HEK293 (cell line): ENCODE measurements around the gene SAMD8.
A peak's percentile ranks its signal among the peaks of the same experiment; 100 is the strongest.
"Not testable (repeated sequence)": the region's sequence is repeated elsewhere in the genome, so short reads cannot be mapped to it uniquely, and the experiment has no call there.

Source experiments
- CTCF ChIA-PET: fragments of 350-600 bp; formaldehyde crosslinking; extraction: SDS; loops from one replicate; lab custom pipeline; 2021; ENCODE audit warnings: antibody characterized with exemption; lab: Yijun Ruan, JAX
- POLR2A ChIA-PET: fragments of 300-600 bp; formaldehyde crosslinking; extraction: SDS; loops from one replicate; lab custom pipeline; 2020; ENCODE audit warnings: antibody characterized with exemption, inconsistent platforms; lab: Yijun Ruan, JAX
- H3K27ac ChIP-seq: fragments of 200-500 bp; sonication (Bioruptor generic); 2 replicates; pipeline ENCODE4 v1.5.1; 2014; ENCODE audit warnings: low read depth, low read length, control low read depth, inconsistent platforms; ENCODE audit errors: extremely low read depth
- H3K36me3 ChIP-seq, 2 experiments: fragments of 200-500 bp in 1 of 2; sonication (Bioruptor generic) in 1 of 2; 1 replicate in 1 of 2; 2 replicates in 1 of 2; pipeline ENCODE4 v1.5.1; 2014 to 2017; ENCODE audit warnings: inconsistent platforms in 2 of 2, low read length in 2 of 2; ENCODE audit not compliant: control insufficient read depth in 2 of 2, insufficient read depth in 1 of 2
- H3K4me1 ChIP-seq: fragments of 200-500 bp; sonication (Bioruptor generic); 2 replicates; pipeline ENCODE4 v1.5.1; 2014; ENCODE audit warnings: mild to moderate bottlenecking, low read length, inconsistent platforms; ENCODE audit not compliant: control insufficient read depth, insufficient read depth
- H3K4me3 ChIP-seq: 2 replicates; pipeline ENCODE4 v1.5.1; 2011; ENCODE audit warnings: low read depth, mild to moderate bottlenecking, control low read depth, low read length, moderate library complexity
- H3K9me3 ChIP-seq: fragments of 200-500 bp; sonication (Bioruptor generic); 2 replicates; pipeline ENCODE4 v1.5.1; 2014; ENCODE audit warnings: low read depth, low read length, inconsistent platforms; ENCODE audit not compliant: control insufficient read depth, insufficient read depth
- CTCF ChIP-seq: fragments of 450-650 bp; formaldehyde crosslinking; IDR thresholded peaks from 2 replicates; pipeline ENCODE4 v1.5.1; 2016; ENCODE audit warnings: missing biosample characterization, missing genetic modification characterization
- GLI4 ChIP-seq: fragments of 450-650 bp; formaldehyde crosslinking; IDR thresholded peaks from 2 replicates; pipeline ENCODE4 v1.5.1; 2016; ENCODE audit warnings: missing biosample characterization, missing genetic modification characterization
- GLIS2 ChIP-seq: fragments of 450-650 bp; formaldehyde crosslinking; IDR thresholded peaks from 2 replicates; pipeline ENCODE4 v1.5.1; 2016; ENCODE audit warnings: missing biosample characterization, missing genetic modification characterization
- HOXD13 ChIP-seq: sonication (generic); formaldehyde crosslinking; IDR thresholded peaks from 2 replicates; pipeline ENCODE4 v1.8.0; 2022; ENCODE audit warnings: missing genetic modification reagents, borderline replicate concordance
- MZF1 ChIP-seq: fragments of 450-650 bp; formaldehyde crosslinking; IDR thresholded peaks from 2 replicates; pipeline ENCODE4 v1.5.1; 2017; ENCODE audit warnings: missing biosample characterization, missing genetic modification characterization, borderline replicate concordance
- SP3 ChIP-seq: fragments of 450-650 bp; formaldehyde crosslinking; IDR thresholded peaks from 2 replicates; pipeline ENCODE4 v1.5.1; 2016; ENCODE audit warnings: missing biosample characterization, missing genetic modification characterization
- TCF7L2 ChIP-seq: IDR thresholded peaks from 2 replicates; pipeline ENCODE4 v1.6.1; 2011; ENCODE audit warnings: low read depth, mild to moderate bottlenecking, inconsistent platforms, low read length, moderate library complexity, borderline replicate concordance
- YY2 ChIP-seq: fragments of 450-650 bp; formaldehyde crosslinking; IDR thresholded peaks from 2 replicates; pipeline ENCODE4 v1.5.1; 2016; ENCODE audit warnings: missing biosample characterization, missing genetic modification characterization
- ZBTB17 ChIP-seq: fragments of 450-650 bp; formaldehyde crosslinking; IDR thresholded peaks from 2 replicates; pipeline ENCODE4 v1.5.1; 2016; ENCODE audit warnings: missing biosample characterization, missing genetic modification characterization
- ZBTB20 ChIP-seq: fragments of 450-650 bp; formaldehyde crosslinking; IDR thresholded peaks from 2 replicates; pipeline ENCODE4 v1.5.1; 2016; ENCODE audit warnings: missing biosample characterization, missing genetic modification characterization
- ZBTB7A ChIP-seq: fragments of 450-650 bp; formaldehyde crosslinking; IDR thresholded peaks from 2 replicates; pipeline ENCODE4 v1.5.1; 2016; ENCODE audit warnings: low read depth, missing biosample characterization, missing genetic modification characterization
- ZFP37 ChIP-seq: fragments of 450-650 bp; formaldehyde crosslinking; IDR thresholded peaks from 2 replicates; pipeline ENCODE4 v1.5.1; 2016; ENCODE audit warnings: missing biosample characterization, missing genetic modification characterization
- ZNF184 ChIP-seq: fragments of 450-650 bp; IDR thresholded peaks from 2 replicates; pipeline ENCODE4 v1.5.1; 2018; ENCODE audit warnings: missing biosample characterization, mild to moderate bottlenecking, missing genetic modification characterization
- ZNF341 ChIP-seq: fragments of 450-650 bp; formaldehyde crosslinking; IDR thresholded peaks from 2 replicates; pipeline ENCODE4; 2016; ENCODE audit warnings: low read depth, missing biosample characterization, missing genetic modification characterization
- ZNF391 ChIP-seq: fragments of 450-650 bp; formaldehyde crosslinking; IDR thresholded peaks from 2 replicates; pipeline ENCODE4 v1.5.1; 2016; ENCODE audit warnings: low read depth, missing biosample characterization, missing genetic modification characterization, borderline replicate concordance
- ZNF423 ChIP-seq: fragments of 450-650 bp; formaldehyde crosslinking; IDR thresholded peaks from 2 replicates; pipeline ENCODE4 v1.5.1; 2016; ENCODE audit warnings: missing biosample characterization, missing genetic modification characterization
- ZNF473 ChIP-seq: fragments of 450-650 bp; formaldehyde crosslinking; IDR thresholded peaks from 2 replicates; pipeline ENCODE4 v1.5.1; 2017; ENCODE audit warnings: missing biosample characterization, missing genetic modification characterization
- ZNF488 ChIP-seq: fragments of 450-650 bp; formaldehyde crosslinking; IDR thresholded peaks from 2 replicates; pipeline ENCODE4 v1.5.1; 2016; ENCODE audit warnings: missing biosample characterization, missing genetic modification characterization
- ZNF501 ChIP-seq: fragments of 450-650 bp; formaldehyde crosslinking; IDR thresholded peaks from 2 replicates; pipeline ENCODE4 v1.5.1; 2016; ENCODE audit warnings: missing biosample characterization, missing genetic modification characterization
- ZNF513 ChIP-seq: fragments of 450-650 bp; IDR thresholded peaks from 2 replicates; pipeline ENCODE4 v1.5.1; 2018; ENCODE audit warnings: missing biosample characterization, missing genetic modification characterization
- ZNF514 ChIP-seq: fragments of 450-650 bp; formaldehyde crosslinking; IDR thresholded peaks from 2 replicates; pipeline ENCODE4 v1.5.1; 2016; ENCODE audit warnings: missing biosample characterization, missing genetic modification characterization
- ZNF555 ChIP-seq: fragments of 450-650 bp; formaldehyde crosslinking; conservative IDR thresholded peaks from 2 replicates; pipeline ENCODE4 v1.5.1; 2017; ENCODE audit warnings: missing biosample characterization, mild to moderate bottlenecking, missing genetic modification characterization, inconsistent platforms
- ZNF600 ChIP-seq: fragments of 450-650 bp; formaldehyde crosslinking; IDR thresholded peaks from 2 replicates; pipeline ENCODE4 v1.5.1; 2016; ENCODE audit warnings: missing biosample characterization, missing genetic modification characterization
- ZNF610 ChIP-seq: fragments of 450-650 bp; formaldehyde crosslinking; IDR thresholded peaks from 2 replicates; pipeline ENCODE4 v1.5.1; 2016; ENCODE audit warnings: missing biosample characterization, missing genetic modification characterization, borderline replicate concordance
- ZNF768 ChIP-seq: fragments of 450-650 bp; formaldehyde crosslinking; IDR thresholded peaks from 2 replicates; pipeline ENCODE4 v1.5.1; 2018; ENCODE audit warnings: missing biosample characterization, mild to moderate bottlenecking, missing genetic modification characterization
- ZNF792 ChIP-seq: fragments of 450-650 bp; formaldehyde crosslinking; IDR thresholded peaks from 2 replicates; pipeline ENCODE4 v1.5.1; 2016; ENCODE audit warnings: missing biosample characterization, missing genetic modification characterization

The SAMD8 gene

GRCh38 chr10:75127471-75127870, 16.0 kb downstream of the SAMD8 start:
- no peak for TF ChIP-seq ZNF184 (tag by site-specific recombination)
- no peak for TF ChIP-seq ZNF423
- no peak for TF ChIP-seq ZNF768 (tag by site-specific recombination)
- TF ChIP-seq ZNF341 (tag by site-specific recombination), result no peak
- no peak for TF ChIP-seq ZNF514
- no peak for TF ChIP-seq ZNF610 (tag by site-specific recombination)
- no peak for TF ChIP-seq ZNF488 (tag by site-specific recombination)
- TF ChIP-seq GLI4 (tag by site-specific recombination), result no peak
- TF ChIP-seq ZNF501, result no peak
- TF ChIP-seq ZBTB20 (tag by site-specific recombination), result no peak
- no peak for TF ChIP-seq SP3 (tag by site-specific recombination)
- TF ChIP-seq ZNF792 (tag by site-specific recombination), result no peak
- TF ChIP-seq HOXD13 (CRISPR knock-in tag), result no peak
- no peak for TF ChIP-seq CTCF (tag by site-specific recombination)
- ChIA-PET CTCF (interaction anchor here (0.7 kb wide), 1 partner anchor 19 kb away, joined by 3 read pairs; a partner anchor contains a TSS), POLR2A (no interaction called here)
- no peak overlapping the region for H3K27ac ChIP-seq
- no peak overlapping the region for H3K4me3 ChIP-seq
- peaks cover 4% of the 10 kb centered on the region in 2 experiments; a peak in 2 of 3 replicates for H3K36me3 ChIP-seq
- peaks cover 10% of the 10 kb centered on the region for H3K4me1 ChIP-seq
- H3K9me3 ChIP-seq, result no peaks in the 10 kb centered on the region

- H3K36me3 ChIP-seq, H3K27ac ChIP-seq, H3K4me1 ChIP-seq, H3K4me3 ChIP-seq, POLR2A ChIA-PET, H3K9me3 ChIP-seq: not testable (repeated sequence)
- TF ChIP-seq ZNF600 (tag by site-specific recombination), result peak; percentile 31; the same call in 1 of the 2 replicates
- CTCF ChIA-PET, result interaction anchor here (0.6 to 1.4 kb wide), 5 partner anchors 9 to 107 kb away, joined by 3 read pairs; partner anchors contain the start of gene COMTD1
Measured at GRCh38 chr10:75128985-75129384, 17.5 kb downstream of the SAMD8 start.

GRCh38 chr10:75129537-75129936, 18.1 kb downstream of the SAMD8 start:
- no peak for TF ChIP-seq HOXD13 (CRISPR knock-in tag)
- no peak for TF ChIP-seq SP3 (tag by site-specific recombination)
- no peak for TF ChIP-seq YY2 (tag by site-specific recombination)
- TF ChIP-seq ZBTB17, result no peak
- no peak for TF ChIP-seq GLIS2 (tag by site-specific recombination)
- no peak for TF ChIP-seq ZNF513 (tag by site-specific recombination)
- no peak for TF ChIP-seq ZBTB7A (tag by site-specific recombination)
- no peak for TF ChIP-seq ZFP37 (tag by site-specific recombination)
- no peak for TF ChIP-seq ZNF473 (tag by site-specific recombination)
- TF ChIP-seq MZF1, result no peak
- no peak for TF ChIP-seq TCF7L2
- TF ChIP-seq ZNF391 (tag by site-specific recombination), result no peak
- TF ChIP-seq ZNF555 (tag by site-specific recombination), result no peak
- ChIA-PET POLR2A (no interaction called here), CTCF (interaction anchor here (0.6 to 1.4 kb wide), 3 partner anchors 15 to 106 kb away, joined by 3 read pairs; partner anchors contain the start of gene COMTD1)
- Histone ChIP-seq H3K9me3 (no peaks in the 10 kb centered on the region), H3K4me3 (no peak overlapping the region), H3K27ac (no peak overlapping the region), H3K4me1 (no peaks in the 10 kb centered on the region), H3K36me3 (peaks cover 3 to 4% of the 10 kb centered on the region in 2 experiments; a peak in 2 of 3 replicates)
